PC-9 (cell line): ENCODE data around the gene STAMBP.
"Not testable (repeated sequence)": the region's sequence is repeated elsewhere in the genome, so short reads cannot be mapped to it uniquely, and the experiment has no call there.

ENCODE experiments used
- EZH2 ChIP-seq: fragments of 200-600 bp; sonication (generic); IDR thresholded peaks from 2 replicates; pipeline ENCODE4 v1.8.0; 2017; ENCODE audit warnings: antibody characterized with exemption, low read depth
- TF ChIP-seq, protein P1 (sequence below): fragments of 200-600 bp; sonication (generic); conservative IDR thresholded peaks from 2 replicates; pipeline ENCODE4 v1.6.1; 2017; ENCODE audit warnings: mixed run types, antibody characterized with exemption, mild to moderate bottlenecking, moderate library complexity

GRCh38 chr2:73783402-73783801 lies 45.4 kb upstream of the STAMBP start:
- TF ChIP-seq, protein P1, sequence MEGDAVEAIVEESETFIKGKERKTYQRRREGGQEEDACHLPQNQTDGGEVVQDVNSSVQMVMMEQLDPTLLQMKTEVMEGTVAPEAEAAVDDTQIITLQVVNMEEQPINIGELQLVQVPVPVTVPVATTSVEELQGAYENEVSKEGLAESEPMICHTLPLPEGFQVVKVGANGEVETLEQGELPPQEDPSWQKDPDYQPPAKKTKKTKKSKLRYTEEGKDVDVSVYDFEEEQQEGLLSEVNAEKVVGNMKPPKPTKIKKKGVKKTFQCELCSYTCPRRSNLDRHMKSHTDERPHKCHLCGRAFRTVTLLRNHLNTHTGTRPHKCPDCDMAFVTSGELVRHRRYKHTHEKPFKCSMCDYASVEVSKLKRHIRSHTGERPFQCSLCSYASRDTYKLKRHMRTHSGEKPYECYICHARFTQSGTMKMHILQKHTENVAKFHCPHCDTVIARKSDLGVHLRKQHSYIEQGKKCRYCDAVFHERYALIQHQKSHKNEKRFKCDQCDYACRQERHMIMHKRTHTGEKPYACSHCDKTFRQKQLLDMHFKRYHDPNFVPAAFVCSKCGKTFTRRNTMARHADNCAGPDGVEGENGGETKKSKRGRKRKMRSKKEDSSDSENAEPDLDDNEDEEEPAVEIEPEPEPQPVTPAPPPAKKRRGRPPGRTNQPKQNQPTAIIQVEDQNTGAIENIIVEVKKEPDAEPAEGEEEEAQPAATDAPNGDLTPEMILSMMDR = not testable (repeated sequence)
- TF ChIP-seq EZH2 = not testable (repeated sequence)
